COLO829 (cell line): Measurements from ENCODE around the gene KRT24.
"Not testable (repeated sequence)": the region's sequence is repeated elsewhere in the genome, so short reads cannot be mapped to it uniquely, and the experiment has no call there.

Experiments
- DNase-seq: peaks from one replicate; pipeline ENCODE4 v3.0.0; 2012; ENCODE audit warnings: low spot score

Gene KRT24

DNA sequence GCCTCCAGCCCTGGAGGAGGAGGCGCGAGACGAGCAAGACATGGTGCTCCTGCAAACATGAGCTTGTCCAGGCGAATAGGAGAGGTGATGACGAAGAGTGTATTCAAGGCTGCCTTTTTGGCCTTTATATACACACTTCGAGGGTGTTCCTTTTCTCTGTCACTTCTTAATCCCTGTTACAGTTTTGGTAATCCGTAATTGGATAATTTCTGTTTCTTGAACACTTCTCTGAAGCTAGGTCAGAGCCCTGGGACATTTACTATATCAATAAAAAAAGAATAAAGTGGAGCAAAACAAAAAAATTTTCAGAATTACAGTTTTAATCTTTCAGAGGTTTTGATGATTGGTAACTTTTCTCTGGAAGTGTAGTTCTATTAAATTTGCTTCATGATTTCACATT, at the start of gene KRT24:
KRT24 (minus strand) TSS at position 101 of the 400 bp plus-strand sequence; CDS start at position 42, 59 bp downstream.
- DNase-seq = no peak

GRCh38 chr17:40751065-40751464, 47.5 kb upstream of the KRT24 start:
- no peak for DNase-seq

- DNase-seq = no peak
These were observed 46.8 kb upstream of the KRT24 start for GRCh38 chr17:40750391-40750790.

DNA sequence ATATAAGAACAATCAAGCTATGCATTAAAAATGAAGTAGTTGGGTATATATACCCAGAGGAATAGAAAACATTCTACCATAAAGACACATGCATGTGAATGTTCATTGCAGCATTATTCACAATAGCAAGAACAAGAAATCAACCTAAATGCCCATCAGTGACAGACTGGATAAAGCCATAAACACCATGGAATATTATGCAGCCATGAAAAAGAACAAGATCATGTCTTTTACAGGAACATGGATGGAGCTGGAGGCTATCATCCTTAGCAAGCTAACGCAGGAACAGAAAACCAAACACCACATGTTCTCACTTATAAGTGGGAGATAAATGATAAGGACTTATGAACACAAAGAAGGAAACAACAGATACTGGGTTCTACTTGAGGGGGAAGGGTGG, 45.1 kb upstream of the KRT24 start:
- not testable (repeated sequence) for DNase-seq

DNA sequence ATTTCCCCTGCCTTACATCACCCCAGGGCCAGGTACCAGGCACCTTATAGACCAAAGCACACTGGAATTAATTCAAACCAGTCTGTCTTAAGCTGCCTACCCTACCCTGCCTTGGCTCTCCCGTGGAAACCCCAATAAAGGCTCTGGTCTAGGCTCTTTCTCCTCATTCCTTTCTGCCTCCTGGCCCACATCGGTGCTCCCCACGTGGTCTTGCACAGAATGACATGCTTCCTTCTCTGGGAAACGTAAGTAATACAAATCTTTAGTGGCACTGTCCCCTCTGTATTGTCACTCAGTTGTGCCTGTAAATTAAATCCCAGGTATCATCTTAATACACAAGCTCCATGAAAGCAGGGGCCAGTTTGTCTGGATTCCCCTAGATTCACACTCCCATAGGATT, 35.0 kb upstream of the KRT24 start:
- DNase-seq = no peak

DNA sequence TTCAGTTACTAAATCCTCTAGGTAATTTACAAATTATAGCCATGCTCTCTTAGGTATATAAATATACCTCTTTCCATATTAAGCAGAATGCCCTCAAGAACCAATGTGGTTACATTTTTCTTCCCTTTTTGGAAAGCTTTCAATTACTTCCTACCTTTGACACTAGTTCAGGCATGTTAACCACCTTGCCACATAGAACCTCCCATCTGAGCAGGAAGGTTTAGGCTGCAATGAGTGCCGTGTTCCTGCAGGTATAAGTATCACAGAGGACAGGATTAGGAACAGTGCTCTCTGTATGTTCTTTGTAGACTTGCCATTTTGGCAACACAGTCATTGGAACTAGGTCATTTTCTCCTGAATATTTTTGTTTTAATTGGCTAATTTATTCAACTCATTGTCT, 31.5 kb upstream of the KRT24 start:
- DNase-seq = no peak

DNA sequence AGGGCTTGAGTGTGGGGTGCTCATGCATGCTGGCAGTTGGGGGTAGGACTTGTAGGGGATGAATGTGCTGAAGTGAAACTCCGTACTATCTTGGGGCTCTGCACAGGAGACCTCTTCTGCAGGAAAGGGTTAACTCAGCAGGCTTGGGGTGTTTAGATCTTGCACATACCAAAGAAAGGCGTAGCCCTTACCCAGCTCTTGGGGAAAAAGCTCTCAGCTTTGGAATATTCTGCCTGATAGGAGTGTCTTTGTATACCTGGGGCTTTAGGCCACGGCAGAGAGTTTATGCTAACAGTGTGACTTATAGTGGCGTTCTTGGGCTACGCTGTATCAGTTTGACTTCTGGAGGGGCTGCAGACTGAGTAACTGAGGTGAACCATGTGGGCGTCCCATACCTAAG, 30.5 kb upstream of the KRT24 start:
- no peak for DNase-seq

DNA sequence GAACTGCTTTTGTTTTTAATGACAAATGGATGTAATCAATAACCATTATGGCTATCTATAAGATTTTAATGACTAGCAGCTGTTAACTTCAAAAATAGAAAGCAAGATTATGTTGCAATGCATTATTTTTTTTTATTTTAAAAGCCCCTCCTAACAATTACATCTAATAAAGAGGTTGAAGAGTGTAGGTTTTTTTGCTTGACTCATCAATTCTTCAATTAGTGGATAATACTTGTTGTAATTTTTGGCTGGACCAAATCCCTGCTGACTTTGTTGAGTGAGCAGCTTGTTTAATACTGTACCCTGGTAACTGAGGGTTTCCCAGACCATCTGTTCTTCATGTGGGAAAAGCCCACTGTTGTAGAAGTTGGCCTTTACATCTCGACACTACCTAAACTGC, 27.4 kb upstream of the KRT24 start:
- no peak for DNase-seq

- no peak for DNase-seq
These were observed 24.1 kb upstream of the KRT24 start for GRCh38 chr17:40727447-40728231.

- no peak for DNase-seq
These were observed 23.4 kb upstream of the KRT24 start for GRCh38 chr17:40726919-40727318.

- DNase-seq = no peak
These were observed 21.1 kb upstream of the KRT24 start for GRCh38 chr17:40724656-40725055.

GRCh38 chr17:40722241-40722640, 18.7 kb upstream of the KRT24 start:
- DNase-seq = peak; percentile 33

DNA sequence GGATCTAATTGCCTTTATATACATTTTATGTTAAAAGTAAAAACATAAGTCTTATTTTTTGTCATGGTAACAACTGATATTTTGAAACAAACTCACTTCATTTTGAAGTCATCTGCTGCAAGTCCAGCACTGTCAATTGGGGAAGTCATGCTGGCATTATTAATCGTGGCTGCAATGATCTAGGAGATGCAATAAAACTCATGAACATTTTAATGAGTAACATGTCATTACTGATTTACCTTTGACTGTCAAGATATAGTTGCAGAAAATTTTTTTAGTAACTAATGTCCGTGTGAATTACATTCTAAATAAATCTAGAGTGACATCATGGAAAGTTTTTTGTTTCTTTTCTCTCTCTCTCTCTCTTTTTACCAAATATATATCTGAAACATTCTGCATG, 17.3 kb upstream of the KRT24 start:
- no peak for DNase-seq

- no peak for DNase-seq
These were observed 15.4 kb upstream of the KRT24 start for GRCh38 chr17:40718930-40719329.

DNA sequence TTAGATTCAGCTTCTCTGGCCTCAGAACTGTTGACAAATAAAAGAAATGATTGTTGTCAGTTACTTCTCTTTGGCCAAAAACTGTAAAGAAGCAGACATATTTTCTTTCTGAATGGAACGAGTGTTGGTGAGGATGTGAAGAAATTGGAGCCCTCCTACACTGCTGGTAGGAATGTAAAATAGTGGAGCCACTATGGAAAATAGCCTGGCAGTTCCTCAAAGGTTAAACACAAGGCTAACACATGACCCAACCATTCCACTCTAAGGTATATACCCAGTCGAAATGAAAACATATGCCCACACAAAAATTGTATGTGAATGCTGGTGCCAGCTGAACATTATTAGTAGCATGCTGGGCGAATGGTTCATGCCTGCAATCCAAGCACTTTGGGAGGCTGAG, 14.2 kb upstream of the KRT24 start:
- peak; percentile 40 for DNase-seq

GRCh38 chr17:40714473-40714872, 10.9 kb upstream of the KRT24 start:
- DNase-seq = no peak

GRCh38 chr17:40707745-40708144, 4.2 kb upstream of the KRT24 start:
- no peak for DNase-seq

GRCh38 chr17:40705584-40705983, 2.0 kb upstream of the KRT24 start:
- no peak for DNase-seq

- no peak for DNase-seq
These were observed 1.3 kb downstream of the KRT24 start for GRCh38 chr17:40702271-40702670.

DNA sequence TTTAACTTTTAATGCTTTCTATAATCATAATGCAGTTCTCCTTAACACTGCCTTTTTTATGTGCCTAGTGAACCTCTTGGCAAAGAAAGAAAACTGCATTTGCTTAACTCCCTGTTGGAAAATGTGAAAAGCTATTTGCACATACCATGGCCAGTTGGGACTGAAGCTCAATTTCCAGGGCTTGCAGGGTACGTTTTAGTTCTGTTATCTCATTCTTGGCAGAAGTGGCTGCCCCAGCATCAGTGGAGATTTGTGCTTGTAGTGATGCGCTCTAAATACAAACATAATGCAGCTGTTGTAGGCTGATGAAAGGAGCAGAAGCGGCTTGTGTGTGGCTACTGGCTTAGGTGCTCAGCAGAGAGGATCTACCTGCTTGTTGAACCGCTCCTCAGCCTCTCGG, 3.7 kb downstream of the KRT24 start:
- DNase-seq = no peak

DNA sequence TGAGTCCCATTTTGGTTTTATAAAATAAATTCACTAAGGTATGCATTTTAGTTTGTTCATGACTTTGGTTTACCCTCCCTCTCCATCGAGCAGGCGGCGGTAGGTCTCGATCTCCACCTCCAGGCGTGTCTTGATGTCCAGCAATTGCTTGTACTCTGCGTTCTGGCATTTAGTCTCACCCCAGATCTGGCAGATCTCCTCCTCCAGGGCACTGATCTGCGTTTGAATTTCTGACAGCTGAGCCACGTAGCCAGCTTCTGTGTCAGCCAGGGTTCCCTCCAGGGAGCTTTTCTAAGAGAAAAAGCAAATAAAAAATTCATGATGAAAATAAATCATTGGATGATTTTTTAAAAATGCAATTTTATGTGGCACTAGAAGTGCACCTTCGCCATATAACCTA, 4.2 kb downstream of the KRT24 start:
- DNase-seq = no peak

DNA sequence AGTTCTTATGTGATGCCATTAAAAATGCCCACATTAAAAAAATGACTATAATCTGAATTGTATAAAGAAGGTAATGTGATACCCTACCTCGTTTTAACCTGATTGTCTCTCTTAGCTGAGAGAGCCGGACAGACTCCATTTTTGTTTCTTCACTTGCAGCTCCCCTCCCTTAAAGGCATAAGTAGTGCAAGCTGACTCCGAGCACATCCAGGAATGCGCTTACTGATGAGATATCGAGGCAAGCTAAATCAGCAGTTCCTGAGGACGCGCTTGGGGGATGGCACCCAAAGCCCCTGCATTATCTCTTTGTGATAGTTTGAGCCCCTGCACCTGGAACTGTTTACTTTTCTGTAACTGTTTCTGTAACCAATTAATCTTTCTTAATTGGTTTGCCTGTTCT, 6.3 kb downstream of the KRT24 start:
- no peak for DNase-seq

DNA sequence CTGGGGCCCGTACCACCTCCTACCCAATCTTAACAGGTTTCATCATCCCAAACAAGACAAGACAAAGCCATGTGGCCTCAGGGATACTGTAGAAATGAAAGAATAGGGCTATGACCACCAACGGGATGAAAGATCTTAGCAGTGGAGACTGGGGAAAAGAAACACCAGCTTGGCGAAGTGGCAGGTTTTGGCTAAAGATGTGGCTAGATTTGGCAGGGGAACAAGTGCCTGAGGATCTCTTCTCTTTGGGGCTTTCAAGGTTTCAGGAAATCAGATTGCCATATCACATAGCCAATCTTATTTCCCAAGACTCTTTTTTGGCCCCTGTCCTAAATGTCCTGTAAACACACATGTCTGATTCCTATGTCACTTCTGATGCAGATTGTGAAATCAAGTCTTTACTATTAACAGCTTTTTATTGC, 6.9 kb downstream of the KRT24 start:
- no peak for DNase-seq

DNA sequence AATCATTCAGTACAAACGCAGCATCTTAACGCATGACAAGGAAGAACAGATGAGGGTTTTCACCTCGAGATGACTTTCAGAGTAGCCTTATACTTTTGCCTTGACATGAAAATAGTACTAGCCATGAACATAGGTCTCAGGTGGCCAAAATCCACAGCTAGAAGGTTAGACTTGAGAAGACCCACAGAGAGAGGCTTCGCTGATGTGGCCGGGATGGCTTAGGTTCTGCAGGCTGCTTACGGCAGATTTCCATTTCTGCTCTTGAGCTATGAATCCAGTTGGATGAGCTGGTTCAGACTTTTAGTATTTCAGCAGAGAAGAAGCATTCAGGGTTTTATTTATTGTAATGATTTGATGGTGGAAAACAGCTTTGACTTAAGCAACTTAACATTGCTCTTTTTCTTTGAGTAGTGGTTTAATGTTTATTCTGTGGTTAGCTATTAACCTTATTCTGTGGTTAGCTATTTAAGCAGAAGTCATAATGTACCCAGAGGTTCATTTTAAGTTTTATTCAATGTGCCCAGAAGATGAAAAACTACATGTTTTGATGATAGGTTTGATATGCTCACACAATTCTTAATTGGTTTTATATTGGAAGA, 7.6 kb downstream of the KRT24 start:
- no peak for DNase-seq
